Liver (tissue), 9 donors: ENCODE results near the gene TMPRSS13. TPM values are rescaled to one million over a fixed set of nuclear protein-coding genes. Genes with fewer than 3 reads are reported as not detected.

ENCODE experiments used
- DNase-seq: peaks from one replicate; pipeline ENCODE4 v3.0.0-alpha.2; 2017; ENCODE audit warnings: low spot score
- H3K27ac ChIP-seq, 2 donors: one replicate each; pipeline ENCODE4 v1.7.0; 2013; ENCODE audit warnings: inconsistent platforms in 2 of 2, low read length in 2 of 2, control low read depth in 1 of 2, low read depth in 1 of 2, mild to moderate bottlenecking in 1 of 2
- H3K27me3 ChIP-seq, 4 donors: one replicate each; pipeline versions ENCODE4 v1.6.1 to v1.7.0; 2013; ENCODE audit warnings: low read length in 3 of 4, inconsistent platforms in 1 of 4, mild to moderate bottlenecking in 1 of 4, moderate library complexity in 1 of 4; ENCODE audit not compliant: control insufficient read depth in 4 of 4, insufficient read depth in 4 of 4
- H3K36me3 ChIP-seq, 4 donors: one replicate each; pipeline versions ENCODE4 v1.6.1 to v1.7.0; 2013; ENCODE audit warnings: low read length in 3 of 4, mild to moderate bottlenecking in 3 of 4, low read depth in 1 of 4, moderate library complexity in 1 of 4; ENCODE audit not compliant: control insufficient read depth in 4 of 4, insufficient read depth in 3 of 4
- H3K4me1 ChIP-seq, 4 donors: one replicate each; pipeline versions ENCODE4 v1.6.1 to v1.7.0; 2013; ENCODE audit warnings: low read length in 3 of 4, mild to moderate bottlenecking in 3 of 4, moderate library complexity in 1 of 4; ENCODE audit not compliant: control insufficient read depth in 4 of 4, insufficient read depth in 4 of 4
- H3K4me3 ChIP-seq, 3 donors: one replicate each; pipeline versions ENCODE4 v1.6.1 to v1.7.0; 2013; ENCODE audit warnings: low read length in 3 of 3, control low read depth in 1 of 3, low read depth in 1 of 3, mild to moderate bottlenecking in 1 of 3
- H3K9ac ChIP-seq, 2 donors: one replicate each; pipeline ENCODE4 v1.7.0; 2013; ENCODE audit warnings: low read length in 2 of 2, mild to moderate bottlenecking in 2 of 2, moderate library complexity in 2 of 2, control low read depth in 1 of 2, low read depth in 1 of 2
- H3K9me3 ChIP-seq, 4 donors: one replicate each; pipeline versions ENCODE4 v1.6.1 to v1.7.0; 2013; ENCODE audit warnings: low read length in 3 of 4; ENCODE audit not compliant: control insufficient read depth in 4 of 4
- ATF3 ChIP-seq: IDR thresholded peaks from 2 replicates; pipeline ENCODE4 v1.6.1; 2016; ENCODE audit warnings: antibody characterized with exemption
- CTCF ChIP-seq: fragments of 150-350 bp; IDR thresholded peaks from 2 replicates; pipeline ENCODE4 v1.5.1; 2017; ENCODE audit warnings: improper control_type of control experiment, low read depth, low read length; ENCODE audit not compliant: missing input control
- EGR1 ChIP-seq, 2 donors: IDR thresholded peaks; 2 replicates each; pipeline ENCODE4 v1.6.1; 2016 to 2018; ENCODE audit warnings: antibody characterized with exemption in 2 of 2, low read depth in 2 of 2
- FOXA1 ChIP-seq: IDR thresholded peaks from 2 replicates; pipeline ENCODE4 v1.6.1; 2016; ENCODE audit warnings: antibody characterized with exemption
- FOXA2 ChIP-seq: IDR thresholded peaks from 2 replicates; pipeline ENCODE4 v1.6.1; 2016; ENCODE audit warnings: antibody characterized with exemption
- GABPA ChIP-seq, 2 donors: IDR thresholded peaks in 1 of 2; conservative IDR thresholded peaks in 1 of 2; 2 replicates each; pipeline ENCODE4 v1.6.1; 2016; ENCODE audit warnings: antibody characterized with exemption in 2 of 2, mild to moderate bottlenecking in 1 of 2, moderate library complexity in 1 of 2
- HNF4G ChIP-seq: IDR thresholded peaks from 2 replicates; pipeline ENCODE4 v1.6.1; 2016; ENCODE audit warnings: antibody characterized with exemption
- JUND ChIP-seq, 2 donors: IDR thresholded peaks; 2 replicates each; pipeline ENCODE4 v1.6.1; 2016; ENCODE audit warnings: antibody characterized with exemption in 2 of 2
- MAX ChIP-seq: IDR thresholded peaks from 2 replicates; pipeline ENCODE4 v1.6.1; 2016; ENCODE audit warnings: antibody characterized with exemption
- NR2F2 ChIP-seq: IDR thresholded peaks from 2 replicates; pipeline ENCODE4 v1.6.1; 2016; ENCODE audit warnings: antibody characterized with exemption
- REST ChIP-seq: IDR thresholded peaks from 2 replicates; pipeline ENCODE4 v1.6.1; 2016; ENCODE audit warnings: antibody characterized with exemption, mild to moderate bottlenecking
- SP1 ChIP-seq: IDR thresholded peaks from 2 replicates; pipeline ENCODE4 v1.6.1; 2018; ENCODE audit warnings: antibody characterized with exemption, mild to moderate bottlenecking
- YY1 ChIP-seq: IDR thresholded peaks from 2 replicates; pipeline ENCODE4 v1.6.1; 2016; ENCODE audit warnings: antibody characterized with exemption, mild to moderate bottlenecking
- ZBTB33 ChIP-seq: IDR thresholded peaks from 2 replicates; pipeline ENCODE4 v1.6.1; 2016; ENCODE audit warnings: antibody characterized with exemption
- WGBS: extraction: QIAGEN DNeasy Blood & Tissue Kit; methylation state at CpG from one replicate; pipeline ENCODE4 v1.1.7; 2013; 5-methylcytosine and 5-hydroxymethylcytosine counted together
- polyA plus RNA-seq, 2 donors: library from polyadenylated mRNA; stranded (reverse) in 1 of 2; unstranded in 1 of 2; fragments of 200-250 nt in 1 of 2; fragments of >200 nt in 1 of 2; fragmentation: Nextera tagmentation in 1 of 2; extraction: Ambion mirVana in 1 of 2; gene quantifications; one replicate each; pipeline versions ENCODE4 v1.2.1 to v1.2.3, GENCODE V29; 2013 to 2015
- total RNA-seq, 2 donors: library from RNA; depleted of rRNA; stranded (reverse); fragments of >200 nt; gene quantifications; one replicate each; pipeline ENCODE4 v1.2.3, GENCODE V29; 2014
- donor health status: healthy.
- donor health status: healthy.
- donor health status: healthy.
- donor health status: healthy.
- donor health status: healthy.

Gene TMPRSS13
- total and polyA plus RNA-seq, 4 donors, result 0.11 to 0.93 (median 0.24) TPM

GRCh38 chr11:117874253-117874909, 54.8 kb downstream of the TMPRSS13 start:
- no peak overlapping the region for H3K4me3 ChIP-seq
- peaks cover 0 to 11% (median 1%) of the 10 kb centered on the region in 4 donors for H3K27me3 ChIP-seq
- peak; percentile 32 for DNase-seq
- TF ChIP-seq NR2F2 (peak; percentile 54), HNF4G (no peak)
- WGBS, result 36% methylated on average over 16 of the region's 16 CpGs
- no peak overlapping the region for H3K9ac ChIP-seq
- H3K9me3 ChIP-seq, result no peaks in the 10 kb centered on the region
- H3K36me3 ChIP-seq, result no peaks in the 10 kb centered on the region
- peak overlapping the region; percentile 9 to 50 for H3K27ac ChIP-seq
- peaks cover 0 to 15% (median 8%) of the 10 kb centered on the region in 4 donors for H3K4me1 ChIP-seq

- Histone ChIP-seq H3K9ac (no peak overlapping the region), H3K4me1 (peaks cover 0 to 15% (median 8%) of the 10 kb centered on the region in 4 donors), H3K27ac (no peak overlapping the region), H3K9me3 (no peaks in the 10 kb centered on the region), H3K27me3 (peaks cover 0 to 10% (median 1%) of the 10 kb centered on the region in 4 donors), H3K36me3 (no peaks in the 10 kb centered on the region), H3K4me3 (no peak overlapping the region)
- TF ChIP-seq ATF3 (no peak), JUND (IDR thresholded peaks at IDR 0.05) (no peak), REST (no peak), FOXA1 (no peak), NR2F2 (no peak), EGR1 (IDR thresholded peaks at IDR 0.05; ENCODE audit: low read depth in 2 of 2) (no peak), FOXA2 (no peak), MAX (no peak), GABPA (IDR thresholded peaks at IDR 0.05 in 1 of 2, conservative IDR thresholded peaks at IDR 0.05 in 1 of 2) (no peak), SP1 (no peak), ZBTB33 (no peak), YY1 (no peak), CTCF (no peak)
- no peak for DNase-seq
- 67% methylated on average over 8 of the region's 8 CpGs for WGBS
These were observed 55.4 kb downstream of the TMPRSS13 start for GRCh38 chr11:117873828-117874125.
